MM.1S (cell line): ENCODE data around the gene ADAMTS15.
A peak's percentile ranks its signal among the peaks of the same experiment; 100 is the strongest.

ENCODE experiments used
- DNase-seq: peaks from one replicate; pipeline ENCODE4 v3.0.0-alpha.2; 2015
- H2AFZ ChIP-seq: fragments of 300-600 bp; sonication (generic); 2 replicates; pipeline ENCODE4 v1.6.0; 2016; ENCODE audit warnings: antibody characterized with exemption, low read length
- H3F3A ChIP-seq: fragments of 300-600 bp; sonication (generic); 2 replicates; pipeline ENCODE4 v1.6.1; 2016; ENCODE audit warnings: mild to moderate bottlenecking, antibody characterized with exemption, low read length, moderate library complexity, mixed read lengths; ENCODE audit not compliant: insufficient read depth
- H3K27ac ChIP-seq: fragments of 300-600 bp; sonication (generic); 2 replicates; pipeline ENCODE4 v1.5.1; 2016; ENCODE audit warnings: mild to moderate bottlenecking, low read length
- H3K27me3 ChIP-seq: fragments of 300-600 bp; sonication (generic); replicated peaks from 2 replicates; pipeline ENCODE4 v1.6.0; 2016; ENCODE audit warnings: low read length; ENCODE audit not compliant: insufficient read depth
- H3K36me3 ChIP-seq: fragments of 300-600 bp; sonication (generic); replicated peaks from 2 replicates; pipeline ENCODE4 v1.6.1; 2016; ENCODE audit warnings: mild to moderate bottlenecking, low read length, mixed read lengths; ENCODE audit not compliant: insufficient read depth
- H3K4me1 ChIP-seq: fragments of 300-600 bp; sonication (generic); 2 replicates; pipeline ENCODE4 v1.6.1; 2016; ENCODE audit warnings: low read length, mixed read lengths
- H3K4me2 ChIP-seq: fragments of 300-600 bp; sonication (generic); 2 replicates; pipeline ENCODE4 v1.6.0; 2016; ENCODE audit warnings: low read depth, low read length
- H3K4me3 ChIP-seq: fragments of 300-600 bp; sonication (generic); 2 replicates; pipeline ENCODE4 v1.5.1; 2016; ENCODE audit warnings: low read length, mixed read lengths
- H3K79me2 ChIP-seq: fragments of 300-600 bp; sonication (generic); 2 replicates; pipeline ENCODE4 v1.6.1; 2016; ENCODE audit warnings: mixed run types, low read length, mixed read lengths
- H3K9ac ChIP-seq: fragments of 300-600 bp; sonication (generic); 2 replicates; pipeline ENCODE4 v1.6.1; 2016; ENCODE audit warnings: low read length, mixed read lengths
- H3K9me2 ChIP-seq: fragments of 300-600 bp; sonication (generic); replicated peaks from 2 replicates; pipeline ENCODE4 v1.6.1; 2016; ENCODE audit warnings: mild to moderate bottlenecking, low read length, mixed read lengths; ENCODE audit not compliant: insufficient read depth
- H3K9me3 ChIP-seq: fragments of 300-600 bp; sonication (generic); replicated peaks from 2 replicates; pipeline ENCODE4 v1.6.1; 2016; ENCODE audit warnings: mild to moderate bottlenecking, low read length, mixed read lengths; ENCODE audit not compliant: insufficient read depth
- H4K20me1 ChIP-seq: fragments of 300-600 bp; sonication (generic); 2 replicates; pipeline ENCODE4 v1.6.1; 2016; ENCODE audit warnings: mild to moderate bottlenecking, low read length, moderate library complexity, mixed read lengths; ENCODE audit not compliant: insufficient read depth
- EZH2 ChIP-seq: fragments of 300-600 bp; sonication (generic); optimal IDR thresholded peaks from 2 replicates; pipeline ENCODE3; 2017; ENCODE audit warnings: low read depth, mild to moderate bottlenecking, antibody characterized with exemption, low read length, mixed read lengths
- EZH2phosphoT487 ChIP-seq: fragments of 300-600 bp; sonication (generic); IDR thresholded peaks from 2 replicates; pipeline ENCODE4 v1.6.1; 2018; ENCODE audit warnings: antibody characterized with exemption, low read length
- TF ChIP-seq, protein P1 (sequence below): fragments of 300-600 bp; sonication (generic); IDR thresholded peaks from 2 replicates; pipeline ENCODE4 v1.5.1; 2016; ENCODE audit warnings: antibody characterized with exemption, low read length, mixed read lengths

ADAMTS15 gene

DNA sequence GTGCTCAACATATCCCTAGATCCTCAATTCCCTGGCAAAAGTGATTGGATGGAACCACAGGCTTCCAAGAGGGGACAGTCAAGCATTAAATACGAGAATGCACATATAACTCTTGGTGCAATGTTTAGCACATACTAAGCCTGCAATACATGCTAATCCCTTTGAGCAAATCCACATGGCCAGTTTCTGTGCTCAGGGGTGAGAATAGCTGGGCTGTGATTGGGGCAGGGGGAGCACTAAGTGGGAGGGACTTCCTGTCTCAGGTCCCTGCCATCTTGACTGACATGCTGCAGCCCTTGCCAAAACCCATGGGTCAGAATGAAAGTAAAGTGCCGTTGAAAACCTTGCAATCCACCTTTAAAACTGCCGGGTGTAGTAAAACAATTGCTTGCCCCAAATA, 2.7 kb upstream of the ADAMTS15 start:
- Histone ChIP-seq H3K79me2 (peaks cover 7% of the 10 kb centered on the region; the same call in 1 of the 2 replicates), H2AFZ (no peak overlapping the region), H3K27me3 (no peaks in the 10 kb centered on the region), H3K4me1 (no peaks in the 10 kb centered on the region), H3K4me3 (no peak overlapping the region), H3K27ac (no peak overlapping the region), H3K36me3 (no peaks in the 10 kb centered on the region), H3K9me3 (no peaks in the 10 kb centered on the region), H3K4me2 (no peak overlapping the region), H3F3A (peaks cover 7% of the 10 kb centered on the region; the same call in 1 of the 2 replicates), H3K9ac (no peak overlapping the region), H4K20me1 (no peaks in the 10 kb centered on the region), H3K9me2 (no peaks in the 10 kb centered on the region)
- no peak for DNase-seq
- no peak for TF ChIP-seq EZH2
- TF ChIP-seq, protein P1, sequence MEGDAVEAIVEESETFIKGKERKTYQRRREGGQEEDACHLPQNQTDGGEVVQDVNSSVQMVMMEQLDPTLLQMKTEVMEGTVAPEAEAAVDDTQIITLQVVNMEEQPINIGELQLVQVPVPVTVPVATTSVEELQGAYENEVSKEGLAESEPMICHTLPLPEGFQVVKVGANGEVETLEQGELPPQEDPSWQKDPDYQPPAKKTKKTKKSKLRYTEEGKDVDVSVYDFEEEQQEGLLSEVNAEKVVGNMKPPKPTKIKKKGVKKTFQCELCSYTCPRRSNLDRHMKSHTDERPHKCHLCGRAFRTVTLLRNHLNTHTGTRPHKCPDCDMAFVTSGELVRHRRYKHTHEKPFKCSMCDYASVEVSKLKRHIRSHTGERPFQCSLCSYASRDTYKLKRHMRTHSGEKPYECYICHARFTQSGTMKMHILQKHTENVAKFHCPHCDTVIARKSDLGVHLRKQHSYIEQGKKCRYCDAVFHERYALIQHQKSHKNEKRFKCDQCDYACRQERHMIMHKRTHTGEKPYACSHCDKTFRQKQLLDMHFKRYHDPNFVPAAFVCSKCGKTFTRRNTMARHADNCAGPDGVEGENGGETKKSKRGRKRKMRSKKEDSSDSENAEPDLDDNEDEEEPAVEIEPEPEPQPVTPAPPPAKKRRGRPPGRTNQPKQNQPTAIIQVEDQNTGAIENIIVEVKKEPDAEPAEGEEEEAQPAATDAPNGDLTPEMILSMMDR: no peak
- no peak for TF ChIP-seq EZH2phosphoT487

DNA sequence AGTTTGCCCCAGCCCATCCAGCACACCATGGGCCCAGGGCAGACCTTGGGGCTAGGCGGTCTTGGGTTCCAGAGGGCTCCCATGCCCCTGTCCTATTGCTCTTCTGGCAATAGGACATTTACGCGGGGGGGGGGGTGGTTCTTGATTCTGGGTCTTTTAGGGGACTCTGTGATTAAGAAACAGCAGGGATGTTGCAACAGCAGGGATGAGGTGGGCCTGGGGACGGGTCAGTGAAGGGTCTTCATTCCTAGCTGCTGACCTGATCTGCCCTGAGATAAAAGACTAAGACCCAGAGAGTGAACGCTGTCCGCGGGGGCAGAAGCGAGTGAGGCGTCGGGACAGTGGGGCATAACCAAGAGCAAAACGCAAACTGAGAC, 418 bp upstream of the ADAMTS15 start:
- Histone ChIP-seq H3K4me3 (peak overlapping the region; percentile 80), H3K9ac (peak overlapping the region; percentile 53; the same call in 1 of the 2 replicates), H3K27me3 (no peaks in the 10 kb centered on the region)

DNA sequence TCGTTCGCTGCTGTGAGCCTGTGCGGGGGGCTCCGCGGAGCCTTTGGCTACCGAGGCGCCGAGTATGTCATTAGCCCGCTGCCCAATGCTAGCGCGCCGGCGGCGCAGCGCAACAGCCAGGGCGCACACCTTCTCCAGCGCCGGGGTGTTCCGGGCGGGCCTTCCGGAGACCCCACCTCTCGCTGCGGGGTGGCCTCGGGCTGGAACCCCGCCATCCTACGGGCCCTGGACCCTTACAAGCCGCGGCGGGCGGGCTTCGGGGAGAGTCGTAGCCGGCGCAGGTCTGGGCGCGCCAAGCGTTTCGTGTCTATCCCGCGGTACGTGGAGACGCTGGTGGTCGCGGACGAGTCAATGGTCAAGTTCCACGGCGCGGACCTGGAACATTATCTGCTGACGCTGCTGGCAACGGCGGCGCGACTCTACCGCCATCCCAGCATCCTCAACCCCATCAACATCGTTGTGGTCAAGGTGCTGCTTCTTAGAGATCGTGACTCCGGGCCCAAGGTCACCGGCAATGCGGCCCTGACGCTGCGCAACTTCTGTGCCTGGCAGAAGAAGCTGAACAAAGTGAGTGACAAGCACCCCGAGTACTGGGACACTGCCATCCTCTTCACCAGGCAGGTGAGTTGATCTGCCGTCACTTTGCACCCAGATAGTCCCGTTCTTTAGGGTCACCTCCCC, 1.0 kb downstream of the ADAMTS15 start:
- no peaks in the 10 kb centered on the region for H3K9me2 ChIP-seq
- H3K4me2 ChIP-seq: peak overlapping the region; percentile 95
- H3K9ac ChIP-seq: peak overlapping the region; percentile 53; the same call in 1 of the 2 replicates
- TF ChIP-seq EZH2: no peak
- TF ChIP-seq, protein P1: no peak
- TF ChIP-seq EZH2phosphoT487: no peak
- no peak overlapping the region for H3K27ac ChIP-seq
- DNase-seq: no peak
- H3K4me3 ChIP-seq: peak overlapping the region; percentile 80
- no peaks in the 10 kb centered on the region for H3K4me1 ChIP-seq
- H3F3A ChIP-seq: peaks cover 7% of the 10 kb centered on the region; the same call in 1 of the 2 replicates
- H3K27me3 ChIP-seq: no peaks in the 10 kb centered on the region
- H3K36me3 ChIP-seq: no peaks in the 10 kb centered on the region
- H3K79me2 ChIP-seq: peaks cover 7% of the 10 kb centered on the region; the same call in 1 of the 2 replicates
- no peaks in the 10 kb centered on the region for H4K20me1 ChIP-seq
- H2AFZ ChIP-seq: no peak overlapping the region
- no peaks in the 10 kb centered on the region for H3K9me3 ChIP-seq

More for the DNA sequence above, 418 bp upstream of the ADAMTS15 start:
- H3K4me1 ChIP-seq: no peaks in the 10 kb centered on the region
- TF ChIP-seq EZH2 (no peak), EZH2phosphoT487 (no peak)
- TF ChIP-seq, protein P1: no peak
- no peaks in the 10 kb centered on the region for H3K36me3 ChIP-seq
- no peaks in the 10 kb centered on the region for H4K20me1 ChIP-seq
- peak overlapping the region; percentile 92 for H2AFZ ChIP-seq
- H3F3A ChIP-seq: peaks cover 7% of the 10 kb centered on the region; the same call in 1 of the 2 replicates
- H3K9me3 ChIP-seq: no peaks in the 10 kb centered on the region
- peaks cover 7% of the 10 kb centered on the region; the same call in 1 of the 2 replicates for H3K79me2 ChIP-seq
- no peaks in the 10 kb centered on the region for H3K9me2 ChIP-seq
- H3K4me2 ChIP-seq: peak overlapping the region; percentile 95
- H3K27ac ChIP-seq: no peak overlapping the region; the same call in 1 of the 2 replicates
- DNase-seq: no peak
